Amniotic stem cell (primary cell): ENCODE results near the gene SMAD7.

Experiments used
- DNase-seq: peaks from one replicate; lab custom pipeline; 2025; lab: John Stamatoyannopoulos, UW

The SMAD7 gene, protein sequence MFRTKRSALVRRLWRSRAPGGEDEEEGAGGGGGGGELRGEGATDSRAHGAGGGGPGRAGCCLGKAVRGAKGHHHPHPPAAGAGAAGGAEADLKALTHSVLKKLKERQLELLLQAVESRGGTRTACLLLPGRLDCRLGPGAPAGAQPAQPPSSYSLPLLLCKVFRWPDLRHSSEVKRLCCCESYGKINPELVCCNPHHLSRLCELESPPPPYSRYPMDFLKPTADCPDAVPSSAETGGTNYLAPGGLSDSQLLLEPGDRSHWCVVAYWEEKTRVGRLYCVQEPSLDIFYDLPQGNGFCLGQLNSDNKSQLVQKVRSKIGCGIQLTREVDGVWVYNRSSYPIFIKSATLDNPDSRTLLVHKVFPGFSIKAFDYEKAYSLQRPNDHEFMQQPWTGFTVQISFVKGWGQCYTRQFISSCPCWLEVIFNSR

DNA sequence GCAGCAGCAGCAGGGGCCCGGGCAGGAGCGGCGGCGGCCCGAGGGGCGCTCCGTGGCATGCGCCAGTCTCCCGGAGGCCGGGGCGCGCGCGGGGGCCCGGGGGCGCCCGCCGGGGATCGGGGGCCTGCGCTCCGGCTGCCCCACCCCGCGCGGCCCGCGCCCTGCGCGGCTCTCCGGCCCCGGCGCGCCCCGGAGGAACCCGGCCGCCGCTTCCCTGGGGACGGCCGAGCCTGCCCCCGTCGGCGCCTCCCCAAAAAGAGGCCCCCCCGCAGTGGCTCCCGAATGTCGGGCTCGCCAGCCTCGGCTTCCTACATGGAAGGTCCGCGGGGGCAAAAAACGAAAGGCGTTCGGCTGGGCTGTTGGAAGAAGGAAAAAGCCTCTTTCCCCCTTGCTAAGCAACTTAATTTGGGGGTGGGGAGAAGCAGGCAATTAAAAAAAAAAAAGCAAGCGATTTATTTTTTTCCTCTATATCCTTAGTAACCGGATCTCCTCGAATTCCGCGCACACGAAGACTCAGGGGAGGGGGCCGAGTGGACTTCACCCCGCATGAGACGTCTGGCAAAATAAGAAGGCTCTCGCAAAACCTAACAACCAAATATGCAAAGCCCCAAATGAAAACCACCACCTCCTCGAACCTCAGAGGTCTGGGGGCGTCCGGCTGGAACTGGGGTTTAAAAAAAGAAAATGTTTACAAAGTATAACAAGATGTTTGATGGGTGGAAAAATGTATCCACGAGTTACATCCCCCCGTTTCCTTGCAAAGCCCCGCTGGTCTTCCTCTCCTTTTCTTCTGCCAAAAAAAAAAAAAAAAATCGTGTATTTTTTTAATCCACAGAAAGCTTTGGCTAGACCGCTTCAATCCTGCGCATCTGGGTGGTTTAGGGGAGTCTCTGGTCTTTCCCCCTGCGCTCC, at the start of gene SMAD7:
Gene SMAD7 (minus strand): TSS at position 430 of the 912 bp plus-strand sequence. CDS start 541 bp downstream, outside the sequence.
- DNase-seq = no peak

DNA sequence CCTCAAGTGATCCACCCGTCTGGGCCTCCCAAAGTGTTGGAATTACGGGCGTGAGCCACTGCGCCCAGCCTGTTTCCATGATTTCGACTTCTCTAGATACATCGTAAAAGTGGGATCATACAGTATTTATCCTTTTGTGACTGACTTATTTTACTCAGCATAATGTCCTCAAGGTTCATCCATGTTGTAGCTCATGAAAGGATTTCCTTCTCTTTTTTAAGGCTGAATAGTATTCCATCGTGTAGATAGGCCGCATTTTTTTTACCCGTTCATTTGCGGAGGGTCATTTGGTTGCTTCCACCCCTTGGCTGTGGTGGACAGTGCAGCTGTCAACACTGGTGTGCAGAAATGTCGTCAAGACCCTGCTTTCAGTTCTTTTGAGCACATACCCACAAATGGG, 48.8 kb upstream of the SMAD7 start:
- DNase-seq = no peak

DNA sequence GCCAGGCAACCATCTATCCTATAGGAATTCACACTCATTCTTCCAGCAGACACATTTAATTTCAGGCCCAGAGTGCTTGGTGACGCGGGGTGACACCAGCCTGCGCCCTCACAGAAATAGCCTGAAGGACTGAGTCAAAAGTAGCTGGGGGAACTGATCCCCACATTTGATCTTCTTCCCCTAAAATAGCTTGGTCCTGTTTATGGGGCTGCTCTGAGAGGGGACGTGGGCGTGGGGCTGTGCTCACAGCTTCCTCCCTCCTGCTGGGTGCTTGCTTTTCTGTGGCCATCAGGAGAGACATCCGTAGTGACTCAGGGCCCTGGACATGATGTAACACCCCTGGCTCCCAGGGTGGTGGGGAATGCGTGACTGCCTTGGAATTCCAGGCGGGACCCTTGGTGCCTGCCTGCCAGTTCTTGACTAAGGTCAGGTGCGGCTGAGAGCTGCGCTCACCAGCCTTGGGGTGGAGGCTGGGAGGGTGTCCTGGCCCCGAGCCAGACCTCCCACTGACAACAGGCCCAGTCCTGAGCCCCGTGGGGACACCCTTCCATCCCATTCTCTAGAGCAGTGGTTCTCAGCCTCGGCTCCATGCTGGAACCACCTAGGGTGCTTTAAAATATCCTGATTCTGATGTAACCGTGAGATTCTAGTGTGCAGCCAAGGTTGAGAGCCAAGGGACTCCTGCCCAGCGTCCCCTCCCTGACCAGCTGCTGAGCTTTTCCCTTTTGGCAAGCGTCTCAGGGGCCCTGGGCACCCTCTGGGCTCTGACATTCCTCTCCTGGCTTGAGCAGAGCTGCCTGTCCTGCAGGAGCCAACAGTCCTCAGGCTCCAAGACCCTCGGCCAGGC, 47.4 kb upstream of the SMAD7 start:
- DNase-seq = peak; percentile 93

DNA sequence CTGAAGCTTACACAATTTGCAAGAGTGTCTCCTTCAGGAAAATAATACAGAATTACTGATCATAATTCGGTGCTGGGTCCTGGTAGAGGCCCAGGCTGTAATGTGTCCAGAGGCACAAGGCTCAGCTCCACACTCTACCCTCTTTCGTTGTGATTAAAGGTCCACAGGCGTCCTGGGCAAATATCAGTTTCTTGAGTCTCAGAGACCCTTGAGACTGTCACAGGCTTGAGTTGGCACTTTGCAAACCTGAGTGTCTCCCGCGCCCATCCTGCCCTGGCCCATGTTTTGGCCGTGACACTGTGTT, 46.9 kb upstream of the SMAD7 start:
- no peak for DNase-seq

DNA sequence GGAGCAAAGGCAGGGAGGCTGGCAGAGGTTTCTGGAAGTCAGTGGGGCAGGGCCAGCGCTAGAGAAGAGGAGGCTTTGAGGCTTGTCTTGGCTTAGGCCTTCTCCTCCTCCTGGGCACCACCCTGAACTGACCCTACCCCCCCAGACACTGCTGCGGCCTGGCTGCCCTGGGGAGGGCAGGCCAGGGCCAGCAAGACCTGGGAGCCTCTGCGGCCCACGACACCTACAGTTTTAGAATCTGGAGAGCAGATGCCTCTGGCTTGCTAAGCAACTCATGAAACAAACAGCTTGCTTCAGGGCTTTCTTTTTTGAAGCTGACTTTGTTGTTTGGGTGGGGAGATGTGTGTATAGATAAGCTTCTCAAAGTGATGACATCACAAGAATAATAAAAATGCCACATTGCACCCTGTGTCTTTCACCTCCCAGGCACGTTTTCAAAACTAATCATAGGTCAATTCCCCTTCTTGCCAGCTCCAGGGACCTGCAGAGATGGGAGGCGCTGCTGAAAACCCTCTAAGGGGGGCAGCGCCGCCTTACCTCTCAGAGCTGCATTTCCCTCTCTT, 46.2 kb upstream of the SMAD7 start:
- peak; percentile 56 for DNase-seq

DNA sequence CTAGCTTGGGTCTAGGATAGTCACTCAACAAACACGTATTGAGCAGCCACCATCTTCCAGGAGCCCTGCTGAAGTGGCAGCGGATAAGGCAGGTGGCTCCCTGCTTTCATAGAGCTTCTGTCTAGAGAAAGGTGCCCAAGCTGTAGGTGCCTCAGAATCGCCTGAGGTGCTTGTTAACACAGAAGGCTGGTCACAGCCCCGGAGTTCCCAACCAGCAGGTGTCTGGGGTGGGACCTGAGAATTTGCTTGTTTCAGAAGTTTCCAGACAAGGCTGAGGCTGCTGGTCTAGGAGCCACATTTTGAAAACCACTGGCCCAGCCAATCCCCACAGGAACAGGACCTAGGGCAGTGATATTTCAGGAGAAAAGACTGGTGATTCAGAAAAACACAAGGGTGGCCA, 45.3 kb upstream of the SMAD7 start:
- no peak for DNase-seq

DNA sequence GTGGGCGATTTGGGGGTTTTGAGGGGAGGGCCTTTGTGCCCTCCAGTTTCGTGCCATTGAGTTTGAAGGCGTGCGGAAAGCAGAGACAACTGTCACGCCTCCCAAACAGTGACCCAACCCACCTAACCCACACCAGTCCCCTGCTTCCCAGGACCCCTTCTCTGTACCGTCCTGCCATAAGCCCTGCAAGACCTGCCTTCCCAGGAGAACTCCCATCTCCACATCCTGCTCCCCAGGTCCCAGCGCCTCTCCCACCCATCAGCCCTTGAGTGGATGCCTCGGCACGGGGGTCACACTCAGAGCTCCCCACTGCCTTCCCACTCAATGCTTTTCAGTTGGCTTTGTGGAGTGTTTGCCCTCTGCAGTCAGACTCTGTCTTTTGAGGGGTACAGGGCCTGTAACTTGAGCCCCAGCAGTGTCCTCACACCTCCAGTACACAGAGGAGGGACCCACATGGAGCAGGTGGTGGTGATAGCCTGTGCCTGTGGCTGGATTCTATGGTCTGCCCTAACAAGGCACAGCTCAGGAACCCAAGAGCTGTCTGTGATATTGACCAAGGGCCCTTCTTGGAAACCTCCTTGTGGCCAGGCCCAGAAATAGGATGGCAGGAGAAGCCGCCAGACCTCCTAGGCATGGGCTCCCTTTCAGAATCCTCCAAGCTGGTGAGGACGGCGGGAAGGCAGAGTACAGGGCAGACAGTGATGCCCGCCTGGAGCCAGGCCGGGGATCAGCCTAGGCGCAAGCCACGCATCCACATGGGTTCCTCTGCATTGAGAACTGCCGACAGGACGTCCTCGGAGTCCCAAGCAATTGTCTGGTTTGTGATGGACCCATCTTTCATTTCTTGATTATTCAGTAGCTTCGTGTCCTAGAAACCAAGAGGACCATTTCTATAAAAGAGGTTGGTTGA, 44.4 kb upstream of the SMAD7 start:
- no peak for DNase-seq

DNA sequence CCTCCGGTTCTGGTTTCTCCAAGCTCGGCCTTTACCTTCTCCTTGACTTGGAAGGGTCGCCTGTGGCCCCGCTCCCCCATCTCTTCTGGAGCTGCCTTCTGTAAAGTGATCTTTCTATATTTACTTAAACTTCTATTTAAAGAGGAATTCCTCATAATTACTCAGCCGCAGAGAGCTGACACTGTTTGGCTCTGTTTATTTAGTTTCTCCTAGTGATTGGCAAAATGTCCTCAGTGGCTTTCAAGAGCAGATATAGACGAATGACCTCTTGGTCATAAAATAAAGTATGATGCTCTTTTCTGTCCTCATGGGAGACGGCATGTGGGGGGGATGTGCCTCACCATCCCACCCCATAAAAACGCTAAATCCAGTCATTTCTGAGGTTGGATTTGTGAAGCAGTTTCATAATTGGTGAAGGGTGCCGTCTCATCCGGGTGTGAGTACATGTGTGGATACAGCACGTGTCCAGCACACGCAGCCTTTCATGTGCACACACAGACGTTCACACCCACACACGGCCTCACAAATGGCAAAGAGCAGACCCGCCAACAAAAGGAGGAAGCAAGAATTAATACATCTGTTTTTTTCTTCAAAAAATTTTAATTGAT, 43.4 kb upstream of the SMAD7 start:
- no peak for DNase-seq

DNA sequence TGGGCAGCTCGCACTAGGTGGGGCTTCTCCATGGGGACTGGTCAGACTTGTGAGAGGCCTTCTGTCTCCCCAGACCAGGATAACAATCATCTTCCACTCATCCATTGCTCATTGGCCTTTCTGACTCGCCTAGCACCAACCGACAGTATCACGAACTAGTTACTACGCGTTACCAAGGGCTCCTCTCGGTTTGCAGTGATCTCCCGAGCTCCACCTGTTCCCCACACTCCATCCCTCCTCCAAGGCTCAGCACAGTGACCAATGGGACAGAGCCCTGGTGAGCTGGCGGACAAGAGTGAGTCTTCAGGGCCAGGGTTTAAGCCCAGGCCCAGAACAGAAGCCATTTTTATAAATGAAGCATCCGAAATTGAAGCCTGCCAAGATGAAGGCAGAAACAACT, 42.8 kb upstream of the SMAD7 start:
- DNase-seq = no peak

DNA sequence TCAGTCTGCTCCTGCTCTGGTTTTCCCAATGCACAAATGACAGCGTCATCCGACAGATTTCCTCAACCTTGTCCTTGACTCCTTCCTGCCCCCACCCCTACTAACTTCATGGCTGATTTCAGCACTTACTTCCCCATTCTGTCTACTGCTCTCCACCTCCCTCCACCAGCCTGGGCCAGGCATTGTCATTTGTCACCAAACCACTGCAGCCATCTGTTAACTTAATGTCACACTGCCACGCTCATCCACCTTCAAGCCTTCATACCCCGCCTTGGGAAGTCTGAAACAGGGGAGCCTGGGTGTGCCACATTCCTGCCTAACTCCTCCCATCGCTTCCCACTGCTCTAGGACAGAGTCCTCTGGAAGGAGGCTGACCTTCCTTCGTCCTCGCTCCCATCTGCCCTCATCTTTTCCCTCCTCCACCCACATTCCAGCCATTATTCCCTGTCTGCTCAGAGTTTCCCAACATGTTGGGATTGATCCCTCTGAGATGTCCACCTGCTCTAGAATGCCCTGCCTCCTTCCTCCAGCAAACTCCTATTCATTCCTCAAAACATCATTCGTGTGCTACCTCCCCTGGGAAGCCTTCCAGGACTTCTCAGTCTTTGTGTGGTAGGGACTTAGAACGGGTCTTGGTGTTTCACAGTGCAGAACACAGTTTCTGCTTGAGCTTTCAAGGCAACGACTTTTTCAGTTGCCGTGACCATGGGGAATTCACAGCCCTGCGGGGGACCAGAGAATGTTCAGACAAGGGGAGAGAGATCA, 42.2 kb upstream of the SMAD7 start:
- DNase-seq = no peak

DNA sequence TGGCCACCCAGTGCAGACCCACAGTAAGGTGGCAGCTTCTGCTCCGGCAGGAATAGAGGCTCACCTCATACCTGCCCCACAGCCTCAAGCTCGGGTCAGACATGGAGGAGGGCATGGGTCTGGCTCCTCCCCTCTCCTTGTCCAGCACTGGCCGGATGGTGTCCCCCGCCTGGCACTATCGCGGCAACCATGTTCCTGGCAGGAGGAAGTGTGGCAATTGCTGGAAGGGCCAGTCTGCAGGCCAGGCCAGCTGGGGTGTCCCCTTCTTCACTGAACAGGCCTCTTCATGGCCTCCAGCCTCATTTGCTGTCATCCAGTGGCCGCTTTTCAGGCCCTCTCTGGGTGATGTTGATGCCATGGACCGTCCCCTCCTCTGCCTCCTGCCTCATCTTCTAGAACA, 41.4 kb upstream of the SMAD7 start:
- no peak for DNase-seq

DNA sequence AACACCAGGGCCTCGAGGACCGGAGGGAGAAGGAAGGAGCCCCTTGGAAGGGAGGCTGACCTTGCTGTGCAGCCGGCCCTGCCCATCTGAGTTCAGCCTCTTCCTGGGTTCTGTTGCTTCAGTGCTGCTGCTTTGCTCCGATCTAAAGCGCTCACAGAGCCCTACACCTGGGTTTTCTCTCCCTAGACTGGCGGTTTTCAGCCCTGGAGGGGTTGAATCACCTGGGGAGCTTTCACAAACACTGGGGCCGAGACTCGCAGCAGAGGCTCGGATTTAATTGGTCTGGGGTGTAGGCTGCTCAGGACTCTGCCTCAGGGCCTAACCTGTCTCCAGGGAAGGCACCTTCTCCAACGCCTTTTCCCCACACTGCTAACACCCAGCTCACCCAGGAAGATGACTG, 40.9 kb upstream of the SMAD7 start:
- no peak for DNase-seq

DNA sequence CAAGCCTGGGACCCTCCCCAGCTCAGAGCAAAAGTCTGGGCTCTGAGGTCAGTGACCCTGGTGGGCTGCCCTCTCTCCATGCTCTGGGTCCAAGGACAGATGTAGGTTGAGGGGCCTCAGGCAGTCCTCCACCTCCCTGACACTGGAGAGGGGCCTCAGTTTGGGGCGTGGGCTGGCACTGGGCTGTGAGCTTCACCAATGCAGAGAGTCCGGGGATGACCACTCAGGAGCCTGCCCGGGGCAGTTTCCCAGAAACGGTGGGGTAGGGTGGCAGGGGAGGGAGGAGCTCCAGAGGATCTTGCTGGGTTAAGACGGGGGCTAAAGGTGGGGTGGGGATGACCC, 40.5 kb upstream of the SMAD7 start:
- no peak for DNase-seq

DNA sequence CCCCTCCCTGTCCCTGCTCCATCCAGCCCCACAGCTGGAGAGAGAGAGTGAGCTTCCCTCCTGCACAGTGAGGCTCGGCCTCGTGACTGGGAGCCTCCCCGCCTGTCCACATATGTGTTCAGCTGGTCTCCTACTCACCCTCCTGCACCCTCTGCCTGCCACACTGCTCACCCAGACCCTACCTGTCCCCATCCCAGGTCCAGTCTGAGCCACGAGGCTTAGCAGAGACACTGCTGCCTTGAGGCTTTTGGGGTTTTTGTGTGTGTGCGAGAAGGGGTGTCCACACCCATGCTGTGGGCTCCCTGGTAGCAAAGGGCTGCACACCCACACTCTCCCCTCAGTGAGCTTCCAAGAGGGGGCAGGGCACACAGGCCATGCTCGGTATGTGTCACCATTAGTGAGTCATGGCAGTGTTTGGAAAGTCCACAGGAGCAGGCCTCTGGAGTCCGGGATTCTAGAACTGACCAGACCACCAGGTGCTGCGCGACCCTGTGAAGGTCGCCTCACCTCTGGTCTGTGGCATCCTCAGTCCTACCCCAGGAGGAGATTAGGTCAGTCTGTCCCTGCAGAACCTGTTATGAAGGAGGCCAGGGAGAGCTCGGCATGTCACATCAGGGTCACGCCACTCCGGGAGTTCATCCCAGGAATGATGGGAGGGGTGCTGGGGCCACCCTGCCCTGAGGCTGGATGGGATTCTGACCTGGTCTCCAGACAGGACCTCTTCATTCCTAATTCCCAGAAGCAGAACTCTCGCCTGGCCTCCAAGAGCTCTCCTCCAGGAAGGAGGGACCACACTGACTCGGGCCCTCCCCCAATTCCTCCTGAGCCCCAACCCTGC, 39.9 kb upstream of the SMAD7 start:
- DNase-seq = peak; percentile 34

DNA sequence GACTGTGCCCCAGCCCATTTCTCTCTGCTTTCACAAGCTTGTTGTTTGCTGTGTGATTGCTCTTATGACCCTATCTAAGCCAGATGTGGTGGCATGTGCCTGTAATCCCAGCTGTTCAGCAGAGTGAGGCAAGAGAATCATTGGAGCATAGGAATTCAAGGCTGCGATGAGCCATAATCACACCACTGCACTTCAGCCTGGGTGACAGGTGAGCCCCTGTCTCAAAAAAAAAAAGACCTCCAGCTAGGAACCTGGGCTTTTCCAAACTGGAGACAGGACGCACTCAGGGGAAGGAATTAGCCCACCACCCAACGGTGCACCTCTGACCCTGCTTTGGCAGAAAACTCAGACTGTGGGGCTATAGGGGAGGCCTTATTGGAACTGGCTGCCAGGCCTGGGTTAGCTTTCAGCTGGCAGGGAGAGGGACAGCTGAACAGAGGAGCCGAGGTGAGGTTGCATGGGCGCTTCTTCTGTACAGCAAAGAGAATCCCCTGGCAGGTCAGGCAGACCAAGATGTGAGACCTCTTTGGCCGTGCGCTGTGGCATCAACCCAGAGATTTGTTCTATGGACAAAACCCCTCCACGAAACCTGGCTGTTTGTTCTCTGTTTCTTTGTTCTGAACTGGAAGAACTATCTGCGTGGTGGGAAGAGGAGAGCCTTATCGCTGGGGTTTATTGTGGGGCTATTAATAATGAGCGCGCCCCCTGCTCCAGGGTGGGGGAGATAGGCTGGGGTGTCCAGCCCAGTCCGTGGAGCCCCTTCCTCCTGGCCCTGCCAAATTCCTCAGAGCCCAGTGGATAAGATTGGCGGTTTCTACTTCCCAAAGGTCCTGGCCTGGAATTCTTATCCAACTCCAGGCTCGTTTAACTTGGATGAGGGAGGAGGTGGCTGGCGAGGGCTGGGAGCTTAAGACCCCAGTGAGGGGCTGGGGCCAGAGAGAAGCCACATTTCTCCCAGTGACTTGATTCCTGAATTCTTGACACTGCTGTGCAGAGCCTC, 38.8 kb upstream of the SMAD7 start:
- DNase-seq = no peak

DNA sequence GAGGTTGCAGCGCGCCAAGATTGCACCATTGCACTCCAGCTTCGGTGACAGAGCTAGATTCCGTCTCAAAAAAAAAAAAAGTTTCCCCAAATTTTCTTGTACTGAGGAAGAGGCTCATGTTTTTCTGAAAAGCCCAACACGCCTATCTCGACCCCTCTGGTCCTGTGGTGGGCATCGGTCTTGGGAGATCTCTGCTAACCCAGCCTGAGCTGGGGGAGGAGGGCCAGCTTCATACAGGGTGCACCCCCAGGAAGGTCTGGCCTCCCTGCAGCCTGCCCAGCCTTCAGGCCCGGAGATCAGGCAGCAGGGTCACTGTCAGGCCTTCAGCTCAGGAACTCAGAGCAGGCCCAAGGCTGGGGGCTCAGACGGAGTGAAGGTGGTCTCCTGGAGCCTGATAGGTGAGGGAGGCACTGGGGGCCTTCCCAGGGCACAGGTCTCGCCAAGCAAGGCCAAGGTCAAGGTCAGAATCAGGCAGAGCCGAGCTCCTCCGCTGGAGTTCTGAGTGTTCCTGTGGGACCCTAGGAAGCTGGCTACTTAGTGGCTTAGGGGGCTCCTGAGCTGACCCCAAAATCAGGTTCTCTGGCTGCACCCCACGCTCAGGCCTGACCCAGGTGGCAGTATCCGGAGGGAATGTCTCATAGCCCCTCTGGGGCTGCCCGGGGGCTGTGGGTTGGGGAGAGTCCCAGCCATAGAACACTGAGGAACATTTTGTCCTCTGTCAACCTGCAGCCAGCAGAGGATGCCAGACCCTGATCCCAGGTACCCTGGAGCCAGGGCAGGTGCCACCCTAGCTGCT, 37.9 kb upstream of the SMAD7 start:
- DNase-seq = no peak

DNA sequence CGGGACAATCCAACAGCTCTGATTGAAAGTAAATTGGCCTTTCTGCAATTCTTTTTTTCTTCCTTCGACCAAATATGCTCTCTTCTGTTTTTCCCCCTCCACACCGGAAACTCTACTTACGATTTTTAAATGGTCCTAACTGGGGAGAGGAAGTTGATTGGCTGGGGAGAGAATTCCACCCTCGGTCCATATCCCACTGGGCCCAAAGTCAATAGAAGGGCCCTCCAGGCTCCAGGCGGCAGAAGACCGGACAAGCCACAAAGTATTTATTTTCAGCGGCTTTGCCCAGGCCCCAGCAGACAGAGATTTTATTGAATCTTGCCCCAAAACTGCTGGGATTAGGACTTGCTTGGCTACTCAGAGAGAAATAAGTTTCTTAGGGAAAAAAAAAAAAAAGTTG, 37.1 kb upstream of the SMAD7 start:
- DNase-seq = no peak
